Stimulated activated CD8-positive, alpha-beta memory T cell treated with anti-CD3 and anti-CD28 coated beads, Interleukin-7, amount 100 ng/mL, for 4 hours (primary cell): ENCODE results near the gene NCF4.
A peak's percentile ranks its signal among the peaks of the same experiment; 100 is the strongest.

Source experiments
- DNase-seq, 2 donors: peaks; one replicate each; pipeline ENCODE4 v3.0.0-alpha.2; 2020; ENCODE audit warnings: low read depth in 2 of 2

The NCF4 gene

GRCh38 chr22:36838119-36839030 lies 22.4 kb upstream of the NCF4 start:
- DNase-seq = no peak

- no peak for DNase-seq
Measured at GRCh38 chr22:36839356-36840073, 21.3 kb upstream of the NCF4 start.

GRCh38 chr22:36840106-36840505 lies 20.7 kb upstream of the NCF4 start:
- DNase-seq = no peak

GRCh38 chr22:36846271-36846670 lies 14.5 kb upstream of the NCF4 start:
- no peak for DNase-seq

- no peak for DNase-seq
Measured at GRCh38 chr22:36846949-36847348, 13.9 kb upstream of the NCF4 start.

- no peak for DNase-seq
Measured at GRCh38 chr22:36850056-36850455, 10.8 kb upstream of the NCF4 start.

- no peak for DNase-seq
Measured at GRCh38 chr22:36850682-36851081, 10.1 kb upstream of the NCF4 start.

GRCh38 chr22:36852056-36852973 lies 8.5 kb upstream of the NCF4 start:
- DNase-seq = no peak

- peak; percentile 66 to 76 for DNase-seq
Measured at GRCh38 chr22:36853407-36854099, 7.3 kb upstream of the NCF4 start.

GRCh38 chr22:36855478-36855877 lies 5.3 kb upstream of the NCF4 start:
- DNase-seq = no peak

GRCh38 chr22:36856121-36856791 lies 4.5 kb upstream of the NCF4 start:
- DNase-seq = peak; percentile 78 to 83

- DNase-seq = no peak
Measured at GRCh38 chr22:36856792-36857135, 4.0 kb upstream of the NCF4 start.

- DNase-seq = no peak
Measured at GRCh38 chr22:36858156-36858555, 2.6 kb upstream of the NCF4 start.

GRCh38 chr22:36858966-36859365 lies 1.8 kb upstream of the NCF4 start:
- DNase-seq = no peak

- DNase-seq = no peak
Measured at GRCh38 chr22:36860017-36860416, 789 bp upstream of the NCF4 start.

GRCh38 chr22:36860438-36860820 lies 377 bp upstream of the NCF4 start:
- DNase-seq = no peak

- no peak for DNase-seq
Measured at GRCh38 chr22:36862251-36863242, 1.7 kb downstream of the NCF4 start.

- no peak for DNase-seq
Measured at GRCh38 chr22:36863281-36863680, 2.5 kb downstream of the NCF4 start.

GRCh38 chr22:36863979-36864378 lies 3.2 kb downstream of the NCF4 start:
- DNase-seq = no peak
